GM12801 (cell line): ENCODE results near the gene ZBTB46.

ENCODE experiments used
- CTCF ChIP-seq: IDR thresholded peaks from one replicate; pipeline ENCODE4 v1.5.1; 2011; ENCODE audit warnings: control low read depth; ENCODE audit not compliant: insufficient read length; ENCODE audit errors: extremely low read depth

Gene ZBTB46

GRCh38 chr20:63740627-63741353 is 90.3 kb downstream of the ZBTB46 start:
- no peak for TF ChIP-seq CTCF

GRCh38 chr20:63740070-63740626 is 90.9 kb downstream of the ZBTB46 start:
- no peak for TF ChIP-seq CTCF

- no peak for TF ChIP-seq CTCF
Measured at GRCh38 chr20:63739130-63740069, 91.7 kb downstream of the ZBTB46 start, which contains the start of gene SLC2A4RG. TSS of gene SLC2A4RG (plus strand) at chr20:63739776. CDS start at chr20:63739913, 137 bp downstream.

GRCh38 chr20:63738687-63739129 is 92.4 kb downstream of the ZBTB46 start:
- TF ChIP-seq CTCF = no peak

- TF ChIP-seq CTCF = no peak
Measured at GRCh38 chr20:63737945-63738686, 92.9 kb downstream of the ZBTB46 start.

- TF ChIP-seq CTCF = no peak
Measured at GRCh38 chr20:63737695-63737944, 93.4 kb downstream of the ZBTB46 start.
